Measurements from ENCODE around the gene ACSF3. TPM values are rescaled to one million over a fixed set of nuclear protein-coding genes. Genes with fewer than 3 reads are reported as not detected.

The ACSF3 gene
- total and polyA plus RNA-seq, 2 of the 4 experiments (the other 2 are of a cell fraction) = 9.5 to 14.2 TPM

DNA sequence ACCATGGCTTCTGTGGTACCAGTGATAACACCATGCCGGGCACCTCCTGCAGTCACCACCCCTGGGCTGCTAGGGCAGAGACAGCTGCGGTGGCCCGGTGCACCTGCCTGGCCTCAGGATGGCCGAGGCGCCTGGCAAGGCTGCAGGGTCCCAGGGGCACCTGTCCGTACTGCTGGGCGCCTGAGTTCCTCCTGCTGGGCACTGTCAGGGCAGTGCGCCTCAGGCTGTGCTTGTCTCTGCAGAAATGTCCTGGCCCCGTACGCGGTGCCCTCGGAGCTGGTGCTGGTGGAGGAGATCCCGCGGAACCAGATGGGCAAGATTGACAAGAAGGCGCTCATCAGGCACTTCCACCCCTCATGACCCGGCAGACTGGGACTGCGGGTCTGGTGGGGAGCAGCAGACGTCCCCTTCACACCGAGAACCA is 60.2 kb downstream of the ACSF3 start:
- Histone ChIP-seq H4K5ac (ENCODE audit: low read depth, low read length) (no peak overlapping the region), H2AK5ac (ENCODE audit: low read depth, low read length) (no peak overlapping the region), H3K9me1 (ENCODE audit: insufficient read depth, low read length) (no peaks in the 10 kb centered on the region), H3K14ac (replicated peaks; ENCODE audit: low read depth, low read length) (no peak overlapping the region), H3K4ac (ENCODE audit: low read depth, low read length) (no peak overlapping the region), H4K8ac (ENCODE audit: low read depth in 2 of 2, low read length in 2 of 2) (no peak overlapping the region), H2BK5ac (ENCODE audit: low read depth, low read length, poor library complexity, severe bottlenecking) (no peak overlapping the region), H3K18ac (ENCODE audit: low read depth, low read length) (no peak overlapping the region), H3K27me3 (ENCODE audit: control insufficient read depth, insufficient read depth, low read length) (no peaks in the 10 kb centered on the region), H3K23ac (ENCODE audit: low read depth, low read length) (no peak overlapping the region), H3K4me3 (ENCODE audit: insufficient read depth, low read depth, low read length) (no peak overlapping the region), H2BK20ac (ENCODE audit: low read depth, low read length) (no peak overlapping the region), H2BK120ac (ENCODE audit: low read depth, low read length) (no peak overlapping the region), H3K4me2 (ENCODE audit: low read depth, low read length) (no peak overlapping the region), H4K20me1 (ENCODE audit: insufficient read depth, low read length) (peaks cover 3% of the 10 kb centered on the region; the same call in 1 of the 2 replicates), H3K79me1 (ENCODE audit: low read depth in 1 of 2, low read length in 2 of 2) (no peaks in the 10 kb centered on the region), H4K91ac (ENCODE audit: insufficient read depth, low read depth, low read length) (no peak overlapping the region), H3K9me3 (ENCODE audit: control insufficient read depth, insufficient read depth, low read length) (no peaks in the 10 kb centered on the region), H2AK9ac (replicated peaks; ENCODE audit: low read depth, low read length, poor library complexity) (no peak overlapping the region), H3K4me1 (ENCODE audit: control insufficient read depth, insufficient read depth, low read length) (peaks cover 8% of the 10 kb centered on the region), H3K27ac (ENCODE audit: insufficient read depth, low read length) (no peak overlapping the region), H2AFZ (replicated peaks; ENCODE audit: low read length, poor library complexity) (no peak overlapping the region), H3K56ac (ENCODE audit: extremely low read depth, insufficient read depth, low read length) (no peak overlapping the region), H2BK15ac (ENCODE audit: low read depth, low read length) (no peak overlapping the region), H3K36me3 (ENCODE audit: control insufficient read depth, insufficient read depth, low read length) (peaks cover 13% of the 10 kb centered on the region; the same call in 1 of the 2 replicates), H3K9ac (ENCODE audit: low read depth, low read length) (no peak overlapping the region)
- dilution Hi-C loops (cut with HindIII; ENCODE audit: low sequenced_read_pairs, unreplicated experiment) = no loop called here
- in situ Hi-C loops (cut with MboI; ENCODE audit: low sequenced_read_pairs) = no loop called here
- DNase-seq = no peak
- no peak for ATAC-seq (ENCODE audit: low read depth)
- TF ChIP-seq, protein P1, sequence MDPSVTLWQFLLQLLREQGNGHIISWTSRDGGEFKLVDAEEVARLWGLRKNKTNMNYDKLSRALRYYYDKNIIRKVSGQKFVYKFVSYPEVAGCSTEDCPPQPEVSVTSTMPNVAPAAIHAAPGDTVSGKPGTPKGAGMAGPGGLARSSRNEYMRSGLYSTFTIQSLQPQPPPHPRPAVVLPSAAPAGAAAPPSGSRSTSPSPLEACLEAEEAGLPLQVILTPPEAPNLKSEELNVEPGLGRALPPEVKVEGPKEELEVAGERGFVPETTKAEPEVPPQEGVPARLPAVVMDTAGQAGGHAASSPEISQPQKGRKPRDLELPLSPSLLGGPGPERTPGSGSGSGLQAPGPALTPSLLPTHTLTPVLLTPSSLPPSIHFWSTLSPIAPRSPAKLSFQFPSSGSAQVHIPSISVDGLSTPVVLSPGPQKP (IDR thresholded peaks at IDR 0.05; ENCODE audit: borderline replicate concordance, low read depth, low read length) = no peak
- TF ChIP-seq RCOR1 (IDR thresholded peaks at IDR 0.05; ENCODE audit: insufficient replicate concordance, low read length) = no peak
- TF ChIP-seq BHLHE40 (IDR thresholded peaks at IDR 0.05; ENCODE audit: low read depth, low read length) = no peak
- no peak for TF ChIP-seq CHD1 (IDR thresholded peaks at IDR 0.05; ENCODE audit: low read depth, low read length)
- no peak for TF ChIP-seq RAD21 (IDR thresholded peaks at IDR 0.05; ENCODE audit: low read length)
- ChIA-PET CTCF (no interaction called here), POLR2A (ENCODE audit: unreplicated experiment) (no interaction called here)
- BruUV-seq (replicated peaks) = no TSS peak
- intact Hi-C loops (cut with micrococcal nuclease) = no loop called here
- 96% methylated on average over 4 of the region's 19 CpGs; no CpG with 5 or more reads in 1 of the 2 experiments for WGBS, 2 experiments (ENCODE audit: extremely low coverage in 2 of 2, insufficient read length in 1 of 2)
